Activated CD8-positive, alpha-beta memory T cell treated with anti-CD3 and anti-CD28 coated beads, Interleukin-2, amount 50 U/mL, for 24 hours (primary cell): ENCODE results near the gene C1orf21.

Source experiments
- DNase-seq: peaks from one replicate; pipeline ENCODE4 v3.0.0-alpha.2; 2020; ENCODE audit errors: extremely low read depth

C1orf21 gene

GRCh38 chr1:184650177-184650866 is 263.5 kb downstream of the C1orf21 start:
- no peak for DNase-seq

- DNase-seq = no peak
These were observed 268.4 kb downstream of the C1orf21 start for GRCh38 chr1:184655185-184655584.

GRCh38 chr1:184656221-184656620 is 269.4 kb downstream of the C1orf21 start:
- DNase-seq = no peak

GRCh38 chr1:184658055-184658454 is 271.2 kb downstream of the C1orf21 start:
- DNase-seq = no peak

- DNase-seq = no peak
These were observed 273.8 kb downstream of the C1orf21 start for GRCh38 chr1:184660462-184661191.

GRCh38 chr1:184661801-184662200 is 275.0 kb downstream of the C1orf21 start:
- no peak for DNase-seq

GRCh38 chr1:184664042-184664660 is 277.3 kb downstream of the C1orf21 start:
- no peak for DNase-seq

- no peak for DNase-seq
These were observed 277.8 kb downstream of the C1orf21 start for GRCh38 chr1:184664661-184665060.

GRCh38 chr1:184665360-184665759 is 278.5 kb downstream of the C1orf21 start:
- no peak for DNase-seq

GRCh38 chr1:184669391-184669790 is 282.6 kb downstream of the C1orf21 start:
- no peak for DNase-seq

- DNase-seq = no peak
These were observed 285.3 kb downstream of the C1orf21 start for GRCh38 chr1:184672013-184672726.

GRCh38 chr1:184673305-184673704 is 286.5 kb downstream of the C1orf21 start:
- DNase-seq = no peak

- no peak for DNase-seq
These were observed 290.5 kb downstream of the C1orf21 start for GRCh38 chr1:184677344-184677743.
